Measurements from ENCODE around the gene SLC18A3. TPM values are rescaled to one million over a fixed set of nuclear protein-coding genes. Genes with fewer than 3 reads are reported as not detected.

Gene SLC18A3
- total RNA-seq, 1 experiment from 2014 or later = 0.13 TPM

DNA sequence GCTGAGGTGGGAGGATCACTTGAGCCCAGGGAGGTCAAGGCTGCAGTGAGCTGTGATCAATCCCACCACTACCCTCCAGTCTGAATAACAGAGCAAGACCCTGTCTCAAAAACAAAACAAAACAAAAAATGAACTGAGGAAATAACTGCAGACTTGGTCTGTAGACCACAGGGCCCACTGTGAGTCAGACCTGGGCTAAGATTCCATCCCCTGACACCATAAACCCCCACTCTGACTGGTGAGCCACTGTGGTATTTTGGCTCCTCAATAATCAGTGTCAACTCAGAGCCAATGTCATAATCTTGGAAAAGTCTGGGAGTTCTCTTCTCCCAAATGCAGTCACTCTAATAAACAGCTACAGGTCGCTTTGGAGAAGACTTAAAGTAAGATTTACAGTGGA, 47.2 kb upstream of the SLC18A3 start:
- H3K27me3 Mint-ChIP-seq (ENCODE audit: low read depth) = peaks cover 1% of the 10 kb centered on the region; the same call in 1 of the 2 replicates
- ATAC-seq (no peak), DNase-seq (ENCODE audit: low spot score) (no peak)
- TF ChIP-seq SMAD4 (CRISPR knock-in tag; IDR thresholded peaks at IDR 0.05) (no peak), GABPB1 (CRISPR knock-in tag; IDR thresholded peaks at IDR 0.05) (no peak), JAZF1 (CRISPR knock-in tag; IDR thresholded peaks at IDR 0.05) (no peak), SMAD3 (CRISPR knock-in tag; IDR thresholded peaks at IDR 0.05; ENCODE audit: borderline replicate concordance) (no peak), TP53 (CRISPR knock-in tag; IDR thresholded peaks at IDR 0.05) (no peak)
- TF ChIP-seq, protein P1, sequence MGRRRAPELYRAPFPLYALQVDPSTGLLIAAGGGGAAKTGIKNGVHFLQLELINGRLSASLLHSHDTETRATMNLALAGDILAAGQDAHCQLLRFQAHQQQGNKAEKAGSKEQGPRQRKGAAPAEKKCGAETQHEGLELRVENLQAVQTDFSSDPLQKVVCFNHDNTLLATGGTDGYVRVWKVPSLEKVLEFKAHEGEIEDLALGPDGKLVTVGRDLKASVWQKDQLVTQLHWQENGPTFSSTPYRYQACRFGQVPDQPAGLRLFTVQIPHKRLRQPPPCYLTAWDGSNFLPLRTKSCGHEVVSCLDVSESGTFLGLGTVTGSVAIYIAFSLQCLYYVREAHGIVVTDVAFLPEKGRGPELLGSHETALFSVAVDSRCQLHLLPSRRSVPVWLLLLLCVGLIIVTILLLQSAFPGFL (CRISPR knock-in tag; IDR thresholded peaks at IDR 0.05; ENCODE audit: borderline replicate concordance) = no peak
- TF ChIP-seq, protein P2, sequence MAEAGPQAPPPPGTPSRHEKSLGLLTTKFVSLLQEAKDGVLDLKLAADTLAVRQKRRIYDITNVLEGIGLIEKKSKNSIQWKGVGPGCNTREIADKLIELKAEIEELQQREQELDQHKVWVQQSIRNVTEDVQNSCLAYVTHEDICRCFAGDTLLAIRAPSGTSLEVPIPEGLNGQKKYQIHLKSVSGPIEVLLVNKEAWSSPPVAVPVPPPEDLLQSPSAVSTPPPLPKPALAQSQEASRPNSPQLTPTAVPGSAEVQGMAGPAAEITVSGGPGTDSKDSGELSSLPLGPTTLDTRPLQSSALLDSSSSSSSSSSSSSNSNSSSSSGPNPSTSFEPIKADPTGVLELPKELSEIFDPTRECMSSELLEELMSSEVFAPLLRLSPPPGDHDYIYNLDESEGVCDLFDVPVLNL (CRISPR knock-in tag; IDR thresholded peaks at IDR 0.05; ENCODE audit: borderline replicate concordance, low read depth) = no peak
- peaks cover 12% of the 10 kb centered on the region for H3K4me1 Mint-ChIP-seq
- CTCF ChIA-PET = interaction anchor here (0.7 kb wide), 1 partner anchor 30 kb away, joined by 3 read pairs; no protein-coding TSS in a partner anchor
- no peak overlapping the region for H3K27ac Mint-ChIP-seq
- no peak overlapping the region for H3K4me3 Mint-ChIP-seq
- no peaks in the 10 kb centered on the region for H3K36me3 Mint-ChIP-seq
- POLR2A ChIA-PET = no interaction called here
- H3K9me3 Mint-ChIP-seq = peaks cover 8% of the 10 kb centered on the region; the same call in 1 of the 2 replicates

DNA sequence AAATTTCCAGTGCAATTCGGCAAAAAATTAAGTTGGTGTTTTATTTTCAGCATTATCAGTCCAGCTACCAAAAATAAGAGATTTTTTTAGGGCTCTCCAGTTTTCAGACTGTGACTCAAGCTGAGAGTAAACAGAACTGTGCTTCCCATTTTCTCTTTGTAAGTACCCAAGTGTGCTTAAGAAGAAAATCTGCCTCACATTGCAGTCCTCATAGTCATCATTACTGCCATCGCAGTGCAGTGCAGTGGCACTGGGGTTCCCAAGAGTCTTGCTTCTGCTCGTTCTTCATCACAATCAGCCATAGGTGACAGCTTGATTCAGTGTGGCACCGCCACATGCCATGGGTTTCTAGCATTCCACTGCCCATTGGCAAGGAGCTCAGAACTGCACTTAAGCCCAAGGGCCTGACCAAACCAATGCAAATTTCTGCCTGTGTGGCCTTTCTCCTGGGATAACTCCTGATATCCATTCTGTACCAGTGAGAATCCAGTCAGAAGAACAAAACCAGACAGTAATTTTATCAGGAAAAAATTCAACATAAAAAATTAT, 45.6 kb upstream of the SLC18A3 start:
- Mint-ChIP-seq H3K27me3 (ENCODE audit: low read depth) (peaks cover 9% of the 10 kb centered on the region), H3K9me3 (peaks cover 23% of the 10 kb centered on the region), H3K27ac (no peak overlapping the region), H3K4me3 (no peak overlapping the region), H3K4me1 (peaks cover 8% of the 10 kb centered on the region), H3K36me3 (0 out of 2 replicates have a peak, but pooled peaks cover 6% of the 10 kb centered on the region)
- no peak for ATAC-seq
- TF ChIP-seq, protein P3, sequence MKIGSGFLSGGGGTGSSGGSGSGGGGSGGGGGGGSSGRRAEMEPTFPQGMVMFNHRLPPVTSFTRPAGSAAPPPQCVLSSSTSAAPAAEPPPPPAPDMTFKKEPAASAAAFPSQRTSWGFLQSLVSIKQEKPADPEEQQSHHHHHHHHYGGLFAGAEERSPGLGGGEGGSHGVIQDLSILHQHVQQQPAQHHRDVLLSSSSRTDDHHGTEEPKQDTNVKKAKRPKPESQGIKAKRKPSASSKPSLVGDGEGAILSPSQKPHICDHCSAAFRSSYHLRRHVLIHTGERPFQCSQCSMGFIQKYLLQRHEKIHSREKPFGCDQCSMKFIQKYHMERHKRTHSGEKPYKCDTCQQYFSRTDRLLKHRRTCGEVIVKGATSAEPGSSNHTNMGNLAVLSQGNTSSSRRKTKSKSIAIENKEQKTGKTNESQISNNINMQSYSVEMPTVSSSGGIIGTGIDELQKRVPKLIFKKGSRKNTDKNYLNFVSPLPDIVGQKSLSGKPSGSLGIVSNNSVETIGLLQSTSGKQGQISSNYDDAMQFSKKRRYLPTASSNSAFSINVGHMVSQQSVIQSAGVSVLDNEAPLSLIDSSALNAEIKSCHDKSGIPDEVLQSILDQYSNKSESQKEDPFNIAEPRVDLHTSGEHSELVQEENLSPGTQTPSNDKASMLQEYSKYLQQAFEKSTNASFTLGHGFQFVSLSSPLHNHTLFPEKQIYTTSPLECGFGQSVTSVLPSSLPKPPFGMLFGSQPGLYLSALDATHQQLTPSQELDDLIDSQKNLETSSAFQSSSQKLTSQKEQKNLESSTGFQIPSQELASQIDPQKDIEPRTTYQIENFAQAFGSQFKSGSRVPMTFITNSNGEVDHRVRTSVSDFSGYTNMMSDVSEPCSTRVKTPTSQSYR (CRISPR knock-in tag; IDR thresholded peaks at IDR 0.05) = no peak
- TF ChIP-seq, protein P4, sequence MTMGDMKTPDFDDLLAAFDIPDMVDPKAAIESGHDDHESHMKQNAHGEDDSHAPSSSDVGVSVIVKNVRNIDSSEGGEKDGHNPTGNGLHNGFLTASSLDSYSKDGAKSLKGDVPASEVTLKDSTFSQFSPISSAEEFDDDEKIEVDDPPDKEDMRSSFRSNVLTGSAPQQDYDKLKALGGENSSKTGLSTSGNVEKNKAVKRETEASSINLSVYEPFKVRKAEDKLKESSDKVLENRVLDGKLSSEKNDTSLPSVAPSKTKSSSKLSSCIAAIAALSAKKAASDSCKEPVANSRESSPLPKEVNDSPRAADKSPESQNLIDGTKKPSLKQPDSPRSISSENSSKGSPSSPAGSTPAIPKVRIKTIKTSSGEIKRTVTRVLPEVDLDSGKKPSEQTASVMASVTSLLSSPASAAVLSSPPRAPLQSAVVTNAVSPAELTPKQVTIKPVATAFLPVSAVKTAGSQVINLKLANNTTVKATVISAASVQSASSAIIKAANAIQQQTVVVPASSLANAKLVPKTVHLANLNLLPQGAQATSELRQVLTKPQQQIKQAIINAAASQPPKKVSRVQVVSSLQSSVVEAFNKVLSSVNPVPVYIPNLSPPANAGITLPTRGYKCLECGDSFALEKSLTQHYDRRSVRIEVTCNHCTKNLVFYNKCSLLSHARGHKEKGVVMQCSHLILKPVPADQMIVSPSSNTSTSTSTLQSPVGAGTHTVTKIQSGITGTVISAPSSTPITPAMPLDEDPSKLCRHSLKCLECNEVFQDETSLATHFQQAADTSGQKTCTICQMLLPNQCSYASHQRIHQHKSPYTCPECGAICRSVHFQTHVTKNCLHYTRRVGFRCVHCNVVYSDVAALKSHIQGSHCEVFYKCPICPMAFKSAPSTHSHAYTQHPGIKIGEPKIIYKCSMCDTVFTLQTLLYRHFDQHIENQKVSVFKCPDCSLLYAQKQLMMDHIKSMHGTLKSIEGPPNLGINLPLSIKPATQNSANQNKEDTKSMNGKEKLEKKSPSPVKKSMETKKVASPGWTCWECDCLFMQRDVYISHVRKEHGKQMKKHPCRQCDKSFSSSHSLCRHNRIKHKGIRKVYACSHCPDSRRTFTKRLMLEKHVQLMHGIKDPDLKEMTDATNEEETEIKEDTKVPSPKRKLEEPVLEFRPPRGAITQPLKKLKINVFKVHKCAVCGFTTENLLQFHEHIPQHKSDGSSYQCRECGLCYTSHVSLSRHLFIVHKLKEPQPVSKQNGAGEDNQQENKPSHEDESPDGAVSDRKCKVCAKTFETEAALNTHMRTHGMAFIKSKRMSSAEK (CRISPR knock-in tag; IDR thresholded peaks at IDR 0.05; ENCODE audit: borderline replicate concordance) = no peak
- DNase-seq (ENCODE audit: low spot score) = no peak
- ChIA-PET CTCF (interaction anchor here (0.8 to 1.7 kb wide), 4 partner anchors 29 to 204 kb away, joined by 3 to 6 read pairs (median 4); no protein-coding TSS in a partner anchor), POLR2A (no interaction called here)

DNA sequence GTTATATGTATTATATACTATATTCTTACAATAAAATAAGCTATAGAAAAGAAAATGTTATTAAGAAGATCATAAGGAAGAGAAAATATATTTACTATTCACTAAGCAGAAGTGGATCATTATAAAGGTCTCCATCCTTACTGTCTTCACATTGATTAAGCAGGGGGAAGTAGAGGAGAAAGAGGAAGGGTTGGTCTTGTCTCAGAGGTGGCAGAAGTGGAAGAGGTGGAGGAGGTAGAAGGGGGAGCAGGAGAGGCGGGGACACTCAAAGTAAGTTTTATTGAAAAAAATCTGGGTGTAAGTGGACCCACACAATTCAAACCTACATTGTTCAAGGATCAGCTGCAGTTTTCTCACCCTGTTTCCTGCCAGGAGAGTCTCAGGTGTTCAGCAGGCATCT, 42.3 kb upstream of the SLC18A3 start:
- Mint-ChIP-seq H3K36me3 (0 out of 2 replicates have a peak, but pooled peaks cover 6% of the 10 kb centered on the region), H3K27me3 (ENCODE audit: low read depth) (peaks cover 11% of the 10 kb centered on the region), H3K9me3 (peaks cover 30% of the 10 kb centered on the region), H3K4me3 (no peak overlapping the region), H3K27ac (no peak overlapping the region), H3K4me1 (no peaks in the 10 kb centered on the region)
- ChIA-PET CTCF (interaction anchor here (1.0 kb wide), 1 partner anchor 25 kb away, joined by 3 read pairs; no protein-coding TSS in a partner anchor), POLR2A (no interaction called here)
- DNase-seq (ENCODE audit: low spot score) (no peak), ATAC-seq (no peak)
- TF ChIP-seq ZNF121 (CRISPR knock-in tag; IDR thresholded peaks at IDR 0.05) (no peak), TEAD4 (CRISPR knock-in tag; IDR thresholded peaks at IDR 0.05) (no peak), FOXJ3 (CRISPR knock-in tag; IDR thresholded peaks at IDR 0.05; ENCODE audit: borderline replicate concordance) (no peak), ZNF232 (CRISPR knock-in tag; IDR thresholded peaks at IDR 0.05) (no peak)
- TF ChIP-seq, protein P5, sequence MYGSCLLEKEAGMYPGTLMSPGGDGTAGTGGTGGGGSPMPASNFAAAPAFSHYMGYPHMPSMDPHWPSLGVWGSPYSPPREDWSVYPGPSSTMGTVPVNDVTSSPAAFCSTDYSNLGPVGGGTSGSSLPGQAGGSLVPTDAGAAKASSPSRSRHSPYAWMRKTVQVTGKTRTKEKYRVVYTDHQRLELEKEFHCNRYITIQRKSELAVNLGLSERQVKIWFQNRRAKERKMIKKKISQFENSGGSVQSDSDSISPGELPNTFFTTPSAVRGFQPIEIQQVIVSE (CRISPR knock-in tag; IDR thresholded peaks at IDR 0.05; ENCODE audit: borderline replicate concordance) = no peak
- TF ChIP-seq, protein P6, sequence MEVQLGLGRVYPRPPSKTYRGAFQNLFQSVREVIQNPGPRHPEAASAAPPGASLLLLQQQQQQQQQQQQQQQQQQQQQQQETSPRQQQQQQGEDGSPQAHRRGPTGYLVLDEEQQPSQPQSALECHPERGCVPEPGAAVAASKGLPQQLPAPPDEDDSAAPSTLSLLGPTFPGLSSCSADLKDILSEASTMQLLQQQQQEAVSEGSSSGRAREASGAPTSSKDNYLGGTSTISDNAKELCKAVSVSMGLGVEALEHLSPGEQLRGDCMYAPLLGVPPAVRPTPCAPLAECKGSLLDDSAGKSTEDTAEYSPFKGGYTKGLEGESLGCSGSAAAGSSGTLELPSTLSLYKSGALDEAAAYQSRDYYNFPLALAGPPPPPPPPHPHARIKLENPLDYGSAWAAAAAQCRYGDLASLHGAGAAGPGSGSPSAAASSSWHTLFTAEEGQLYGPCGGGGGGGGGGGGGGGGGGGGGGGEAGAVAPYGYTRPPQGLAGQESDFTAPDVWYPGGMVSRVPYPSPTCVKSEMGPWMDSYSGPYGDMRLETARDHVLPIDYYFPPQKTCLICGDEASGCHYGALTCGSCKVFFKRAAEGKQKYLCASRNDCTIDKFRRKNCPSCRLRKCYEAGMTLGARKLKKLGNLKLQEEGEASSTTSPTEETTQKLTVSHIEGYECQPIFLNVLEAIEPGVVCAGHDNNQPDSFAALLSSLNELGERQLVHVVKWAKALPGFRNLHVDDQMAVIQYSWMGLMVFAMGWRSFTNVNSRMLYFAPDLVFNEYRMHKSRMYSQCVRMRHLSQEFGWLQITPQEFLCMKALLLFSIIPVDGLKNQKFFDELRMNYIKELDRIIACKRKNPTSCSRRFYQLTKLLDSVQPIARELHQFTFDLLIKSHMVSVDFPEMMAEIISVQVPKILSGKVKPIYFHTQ (CRISPR knock-in tag; IDR thresholded peaks at IDR 0.05) = no peak
- TF ChIP-seq, protein P7, sequence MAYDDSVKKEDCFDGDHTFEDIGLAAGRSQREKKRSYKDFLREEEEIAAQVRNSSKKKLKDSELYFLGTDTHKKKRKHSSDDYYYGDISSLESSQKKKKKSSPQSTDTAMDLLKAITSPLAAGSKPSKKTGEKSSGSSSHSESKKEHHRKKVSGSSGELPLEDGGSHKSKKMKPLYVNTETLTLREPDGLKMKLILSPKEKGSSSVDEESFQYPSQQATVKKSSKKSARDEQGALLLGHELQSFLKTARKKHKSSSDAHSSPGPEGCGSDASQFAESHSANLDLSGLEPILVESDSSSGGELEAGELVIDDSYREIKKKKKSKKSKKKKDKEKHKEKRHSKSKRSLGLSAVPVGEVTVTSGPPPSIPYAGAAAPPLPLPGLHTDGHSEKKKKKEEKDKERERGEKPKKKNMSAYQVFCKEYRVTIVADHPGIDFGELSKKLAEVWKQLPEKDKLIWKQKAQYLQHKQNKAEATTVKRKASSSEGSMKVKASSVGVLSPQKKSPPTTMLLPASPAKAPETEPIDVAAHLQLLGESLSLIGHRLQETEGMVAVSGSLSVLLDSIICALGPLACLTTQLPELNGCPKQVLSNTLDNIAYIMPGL (CRISPR knock-in tag; IDR thresholded peaks at IDR 0.05) = no peak

All from WTC11 (cell line).